Duodenal mucosa (tissue), 2 donors: ENCODE data around the gene SOWAHC.

Source experiments
- H3K27ac ChIP-seq: one replicate; pipeline ENCODE4 v1.7.0; 2013; ENCODE audit warnings: low read depth, low read length
- H3K27me3 ChIP-seq, 2 donors: one replicate each; pipeline ENCODE4 v1.7.0; 2013; ENCODE audit warnings: low read length in 2 of 2, control low read depth in 1 of 2; ENCODE audit not compliant: insufficient read depth in 2 of 2, control insufficient read depth in 1 of 2
- H3K36me3 ChIP-seq, 2 donors: one replicate each; pipeline ENCODE4 v1.7.0; 2013; ENCODE audit warnings: low read length in 2 of 2, control low read depth in 1 of 2; ENCODE audit not compliant: insufficient read depth in 2 of 2, control insufficient read depth in 1 of 2
- H3K4me1 ChIP-seq, 2 donors: one replicate each; pipeline ENCODE4 v1.7.0; 2013; ENCODE audit warnings: low read length in 2 of 2, control low read depth in 1 of 2; ENCODE audit not compliant: insufficient read depth in 2 of 2, control insufficient read depth in 1 of 2
- H3K4me3 ChIP-seq, 2 donors: one replicate each; pipeline ENCODE4 v1.7.0; 2013; ENCODE audit warnings: low read length in 2 of 2, low read depth in 1 of 2
- H3K9ac ChIP-seq, 2 donors: one replicate each; pipeline ENCODE4 v1.7.0; 2013; ENCODE audit warnings: low read length in 2 of 2, low read depth in 1 of 2
- H3K9me3 ChIP-seq, 2 donors: one replicate each; pipeline ENCODE4 v1.7.0; 2013; ENCODE audit warnings: low read length in 2 of 2, control low read depth in 1 of 2; ENCODE audit not compliant: control insufficient read depth in 1 of 2

Gene SOWAHC

GRCh38 chr2:109646961-109647360 is 32.8 kb downstream of the SOWAHC start:
- Histone ChIP-seq H3K27ac (no peak overlapping the region), H3K9ac (no peak overlapping the region), H3K9me3 (no peaks in the 10 kb centered on the region), H3K27me3 (no peaks in the 10 kb centered on the region), H3K36me3 (no peaks in the 10 kb centered on the region), H3K4me3 (no peak overlapping the region), H3K4me1 (peaks cover 7 to 14% of the 10 kb centered on the region in 2 donors)

GRCh38 chr2:109647636-109648035 is 33.5 kb downstream of the SOWAHC start:
- H3K27ac ChIP-seq: no peak overlapping the region
- H3K27me3 ChIP-seq: no peaks in the 10 kb centered on the region
- no peak overlapping the region for H3K9ac ChIP-seq
- no peaks in the 10 kb centered on the region for H3K9me3 ChIP-seq
- H3K4me1 ChIP-seq: peaks cover 7 to 14% of the 10 kb centered on the region in 2 donors
- no peak overlapping the region for H3K4me3 ChIP-seq
- no peaks in the 10 kb centered on the region for H3K36me3 ChIP-seq

GRCh38 chr2:109648041-109648527 is 33.9 kb downstream of the SOWAHC start:
- Histone ChIP-seq H3K4me1 (peaks cover 7 to 14% of the 10 kb centered on the region in 2 donors), H3K4me3 (no peak overlapping the region), H3K27ac (no peak overlapping the region), H3K9me3 (no peaks in the 10 kb centered on the region), H3K36me3 (no peaks in the 10 kb centered on the region), H3K9ac (no peak overlapping the region), H3K27me3 (no peaks in the 10 kb centered on the region)

- Histone ChIP-seq H3K4me1 (peaks cover 0 to 4% of the 10 kb centered on the region in 2 donors), H3K9me3 (no peaks in the 10 kb centered on the region), H3K4me3 (no peak overlapping the region), H3K27me3 (no peaks in the 10 kb centered on the region), H3K36me3 (no peaks in the 10 kb centered on the region), H3K27ac (no peak overlapping the region), H3K9ac (no peak overlapping the region)
These were observed 35.9 kb downstream of the SOWAHC start for GRCh38 chr2:109649736-109650695.

GRCh38 chr2:109654326-109655050 is 40.3 kb downstream of the SOWAHC start:
- no peaks in the 10 kb centered on the region for H3K4me1 ChIP-seq
- H3K36me3 ChIP-seq: no peaks in the 10 kb centered on the region
- no peaks in the 10 kb centered on the region for H3K9me3 ChIP-seq
- H3K27me3 ChIP-seq: no peaks in the 10 kb centered on the region
- H3K9ac ChIP-seq: no peak overlapping the region
- H3K27ac ChIP-seq: no peak overlapping the region
- H3K4me3 ChIP-seq: no peak overlapping the region

GRCh38 chr2:109655287-109655686 is 41.1 kb downstream of the SOWAHC start:
- no peaks in the 10 kb centered on the region for H3K4me1 ChIP-seq
- no peaks in the 10 kb centered on the region for H3K36me3 ChIP-seq
- no peaks in the 10 kb centered on the region for H3K9me3 ChIP-seq
- H3K4me3 ChIP-seq: no peak overlapping the region
- no peaks in the 10 kb centered on the region for H3K27me3 ChIP-seq
- no peak overlapping the region for H3K9ac ChIP-seq
- no peak overlapping the region for H3K27ac ChIP-seq

GRCh38 chr2:109659396-109660045 is 45.4 kb downstream of the SOWAHC start:
- H3K36me3 ChIP-seq: no peaks in the 10 kb centered on the region
- H3K4me1 ChIP-seq: peaks cover 0 to 6% of the 10 kb centered on the region in 2 donors
- H3K9me3 ChIP-seq: no peaks in the 10 kb centered on the region
- H3K4me3 ChIP-seq: no peak overlapping the region
- H3K9ac ChIP-seq: no peak overlapping the region
- H3K27me3 ChIP-seq: no peaks in the 10 kb centered on the region
- H3K27ac ChIP-seq: no peak overlapping the region

GRCh38 chr2:109660046-109660860 is 46.1 kb downstream of the SOWAHC start:
- Histone ChIP-seq H3K27ac (no peak overlapping the region), H3K9ac (no peak overlapping the region), H3K4me1 (peaks cover 0 to 6% of the 10 kb centered on the region in 2 donors), H3K36me3 (no peaks in the 10 kb centered on the region), H3K27me3 (no peaks in the 10 kb centered on the region), H3K4me3 (no peak overlapping the region), H3K9me3 (no peaks in the 10 kb centered on the region)

- Histone ChIP-seq H3K4me3 (no peak overlapping the region), H3K36me3 (no peaks in the 10 kb centered on the region), H3K9me3 (no peaks in the 10 kb centered on the region), H3K4me1 (peaks cover 0 to 6% of the 10 kb centered on the region in 2 donors), H3K9ac (no peak overlapping the region), H3K27ac (no peak overlapping the region), H3K27me3 (no peaks in the 10 kb centered on the region)
These were observed 48.7 kb downstream of the SOWAHC start for GRCh38 chr2:109662889-109663288.
